Measurements from ENCODE around the gene TSC1. TPM values are rescaled to one million over a fixed set of nuclear protein-coding genes. Genes with fewer than 3 reads are reported as not detected.
A peak's percentile ranks its signal among the peaks of the same experiment; 100 is the strongest.

TSC1 gene
- polyA plus RNA-seq, 2 of the 4 experiments (the other 2 are of a cell fraction): 15.2 to 37.9 TPM

DNA sequence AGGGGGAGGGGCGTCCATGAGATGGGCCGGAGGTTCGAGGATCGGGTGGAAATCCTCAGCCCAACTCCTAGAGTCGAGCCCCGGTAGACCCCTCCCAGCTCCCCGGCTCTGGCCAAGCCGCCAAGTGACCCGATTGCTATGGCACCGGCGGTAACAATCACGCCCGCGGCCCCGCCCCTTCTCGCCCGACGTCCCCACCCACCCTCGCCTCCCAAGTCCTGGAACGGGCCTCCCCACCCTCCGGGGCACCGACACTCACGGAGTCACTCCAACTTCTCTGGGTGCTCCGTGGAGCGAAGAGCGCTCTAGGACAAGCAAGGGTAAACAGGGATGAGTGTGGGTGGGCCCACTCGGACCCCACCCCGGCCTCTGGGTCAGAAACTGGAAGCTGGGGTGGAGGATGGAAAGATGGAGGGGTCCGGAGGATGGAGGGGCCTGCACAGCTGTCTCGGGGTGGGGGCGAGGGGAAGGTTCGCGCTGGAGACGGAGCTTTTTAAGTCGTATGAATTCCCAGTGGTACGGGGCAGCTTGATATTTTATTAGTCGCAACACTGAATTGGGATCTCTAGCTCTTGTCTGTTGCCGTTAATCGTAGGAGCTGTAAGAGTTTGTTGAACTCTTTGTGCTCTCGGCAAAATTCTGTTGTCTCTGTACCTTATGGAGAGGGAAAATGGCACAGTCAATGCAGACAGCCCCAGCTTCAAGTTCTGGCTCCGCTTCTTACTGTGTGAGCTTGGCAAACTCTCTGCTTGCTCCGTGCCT is 65.5 kb downstream of the TSC1 start, which contains the start of gene SPACA9:
TSS of gene SPACA9 (plus strand) at position 204 of the 762 bp plus-strand sequence. CDS start 5,050 bp downstream, outside the sequence.
- H3K4me1 ChIP-seq: peaks cover 8% of the 10 kb centered on the region; the same call in 1 of the 3 replicates
- H3K4me3 ChIP-seq: peak within 1 kb of the TSS; percentile 97
- POLR2A ChIA-PET: no interaction called here
- H3K9me3 ChIP-seq: no peaks in the 10 kb centered on the region
- FAIRE-seq: no peak
- H3K27ac ChIP-seq: peak within 1 kb of the TSS; percentile 89 to 95
- ATAC-seq: peak; percentile 62 to 82
- peak within 1 kb of the TSS; percentile 97 for H3K4me2 ChIP-seq
- TF ChIP-seq, protein P1, sequence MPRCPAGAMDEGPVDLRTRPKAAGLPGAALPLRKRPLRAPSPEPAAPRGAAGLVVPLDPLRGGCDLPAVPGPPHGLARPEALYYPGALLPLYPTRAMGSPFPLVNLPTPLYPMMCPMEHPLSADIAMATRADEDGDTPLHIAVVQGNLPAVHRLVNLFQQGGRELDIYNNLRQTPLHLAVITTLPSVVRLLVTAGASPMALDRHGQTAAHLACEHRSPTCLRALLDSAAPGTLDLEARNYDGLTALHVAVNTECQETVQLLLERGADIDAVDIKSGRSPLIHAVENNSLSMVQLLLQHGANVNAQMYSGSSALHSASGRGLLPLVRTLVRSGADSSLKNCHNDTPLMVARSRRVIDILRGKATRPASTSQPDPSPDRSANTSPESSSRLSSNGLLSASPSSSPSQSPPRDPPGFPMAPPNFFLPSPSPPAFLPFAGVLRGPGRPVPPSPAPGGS (IDR thresholded peaks at IDR 0.05): no peak
- no peak; the same call in 1 of the 2 replicates for TF ChIP-seq POLR2A (IDR thresholded peaks at IDR 0.05; ENCODE audit: low read length)
- no peak for TF ChIP-seq FOXS1 (CRISPR knock-in tag; IDR thresholded peaks at IDR 0.05)
- no peak for TF ChIP-seq RAD21 (conservative IDR thresholded peaks at IDR 0.05 in 1 of 2, IDR thresholded peaks at IDR 0.05 in 1 of 2)
- TF ChIP-seq CBX8 (IDR thresholded peaks at IDR 0.05): no peak
- no peak for TF ChIP-seq RARB (CRISPR knock-in tag; IDR thresholded peaks at IDR 0.05)
- no peak for TF ChIP-seq SMC3 (IDR thresholded peaks at IDR 0.05)
- peak; percentile 63 to 78 for DNase-seq (ENCODE audit: low read depth in 1 of 2, low spot score in 1 of 2)
- CTCF ChIA-PET: interaction anchor here (0.6 to 2.7 kb wide), 4 partner anchors 23 to 1121 kb away, joined by 3 to 18 read pairs (median 3); no protein-coding TSS in a partner anchor
- WGBS (ENCODE audit: missing lambda C conversion rate): 40% methylated on average over 29 of the region's 42 CpGs

DNA sequence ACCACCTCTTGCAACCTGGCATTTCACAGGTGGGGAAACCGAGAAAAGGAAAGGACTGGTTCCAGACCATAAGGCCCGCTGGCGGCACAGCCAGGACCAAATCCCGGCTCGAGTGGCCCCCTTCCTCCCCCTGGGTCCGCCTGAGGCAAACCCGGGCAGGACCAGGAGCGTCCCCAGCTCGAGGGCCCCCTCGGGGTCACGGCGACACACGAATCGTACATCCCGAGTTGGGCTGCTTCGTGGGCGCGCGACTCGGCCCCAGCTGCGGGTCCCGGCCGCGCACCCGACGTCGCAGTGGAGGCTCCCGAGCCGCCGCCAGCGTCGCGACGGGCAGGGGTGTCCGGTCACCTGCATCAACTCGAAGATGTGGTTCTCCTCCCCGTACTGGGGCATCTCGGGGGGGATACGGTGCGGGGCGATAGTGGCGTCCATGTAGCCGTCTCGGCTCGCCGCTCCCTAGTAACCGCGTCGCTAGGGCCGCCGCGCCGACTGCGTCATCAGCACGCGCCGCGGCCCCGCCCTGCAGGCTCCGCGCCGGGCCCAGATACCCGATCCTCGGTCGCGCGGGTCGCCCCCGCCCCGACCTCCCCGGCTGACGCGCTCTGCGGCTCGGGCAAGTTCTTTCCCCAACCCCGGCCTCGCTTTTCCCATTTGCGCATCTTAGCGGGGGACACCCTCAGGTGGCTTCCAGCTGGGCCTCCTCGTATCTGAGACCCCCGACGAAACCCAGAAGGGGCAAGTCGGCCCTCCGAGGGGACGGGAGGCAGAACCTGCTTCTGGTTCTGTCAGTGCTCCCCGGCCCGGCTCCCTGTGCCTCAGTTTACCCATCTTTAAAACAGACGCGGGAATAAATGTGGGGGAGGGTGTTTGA is 66.4 kb downstream of the TSC1 start, which contains the start of gene AK8:
TSS of gene AK8 (minus strand) at position 461 of the 871 bp plus-strand sequence. CDS start at position 432, 29 bp downstream.
- Histone ChIP-seq H3K9me3 (no peaks in the 10 kb centered on the region), H3K4me3 (peak within 1 kb of the TSS; percentile 97), H3K27ac (peak within 1 kb of the TSS; percentile 89 to 95), H3K4me1 (peaks cover 8% of the 10 kb centered on the region; the same call in 1 of the 3 replicates), H3K4me2 (peak within 1 kb of the TSS; percentile 97)
- DNase-seq (ENCODE audit: low read depth in 1 of 2, low spot score in 1 of 2) (peak; percentile 78 to 81), FAIRE-seq (no peak), ATAC-seq (peak; percentile 77 to 89)
- CTCF ChIA-PET: interaction anchor here (1.1 kb wide), 1 partner anchor 41 kb away, joined by 3 read pairs; no protein-coding TSS in a partner anchor
- POLR2A ChIA-PET: interaction anchor here (1.2 kb wide), 1 partner anchor 26 kb away, joined by 3 read pairs; no protein-coding TSS in a partner anchor
- whole genome bisulfite sequencing (ENCODE audit: missing lambda C conversion rate): 2% methylated on average over 17 of the region's 89 CpGs
- no peak for TF ChIP-seq NFE2L2 (conservative IDR thresholded peaks at IDR 0.05; ENCODE audit: low read length)
- TF ChIP-seq POLR2AphosphoS2 (conservative IDR thresholded peaks at IDR 0.05; ENCODE audit: low read length): no peak
- TF ChIP-seq TFCP2L1 (CRISPR knock-in tag; IDR thresholded peaks at IDR 0.05): 0 out of 2 replicates have a peak, but pooled peaks have one; percentile 36
- no peak for TF ChIP-seq NPAS2 (CRISPR knock-in tag; IDR thresholded peaks at IDR 0.05; ENCODE audit: borderline replicate concordance)
- TF ChIP-seq CEBPB (IDR thresholded peaks at IDR 0.05): no peak
- TF ChIP-seq MAFK (IDR thresholded peaks at IDR 0.05; ENCODE audit: partially characterized antibody): no peak
- TF ChIP-seq, protein P2, sequence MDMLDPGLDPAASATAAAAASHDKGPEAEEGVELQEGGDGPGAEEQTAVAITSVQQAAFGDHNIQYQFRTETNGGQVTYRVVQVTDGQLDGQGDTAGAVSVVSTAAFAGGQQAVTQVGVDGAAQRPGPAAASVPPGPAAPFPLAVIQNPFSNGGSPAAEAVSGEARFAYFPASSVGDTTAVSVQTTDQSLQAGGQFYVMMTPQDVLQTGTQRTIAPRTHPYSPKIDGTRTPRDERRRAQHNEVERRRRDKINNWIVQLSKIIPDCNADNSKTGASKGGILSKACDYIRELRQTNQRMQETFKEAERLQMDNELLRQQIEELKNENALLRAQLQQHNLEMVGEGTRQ (IDR thresholded peaks at IDR 0.05): no peak
- peak; percentile 45 for TF ChIP-seq CHD2 (IDR thresholded peaks at IDR 0.05; ENCODE audit: low read length, partially characterized antibody)
- peak; percentile 31; the same call in 1 of the 2 replicates for TF ChIP-seq GATA3 (IDR thresholded peaks at IDR 0.05; ENCODE audit: borderline replicate concordance)
- TF ChIP-seq HOXA7 (CRISPR knock-in tag; IDR thresholded peaks at IDR 0.05): no peak
- TF ChIP-seq RFX5 (IDR thresholded peaks at IDR 0.05): no peak
- no peak for TF ChIP-seq ZC3H11A (IDR thresholded peaks at IDR 0.05)
- TF ChIP-seq, protein P3, sequence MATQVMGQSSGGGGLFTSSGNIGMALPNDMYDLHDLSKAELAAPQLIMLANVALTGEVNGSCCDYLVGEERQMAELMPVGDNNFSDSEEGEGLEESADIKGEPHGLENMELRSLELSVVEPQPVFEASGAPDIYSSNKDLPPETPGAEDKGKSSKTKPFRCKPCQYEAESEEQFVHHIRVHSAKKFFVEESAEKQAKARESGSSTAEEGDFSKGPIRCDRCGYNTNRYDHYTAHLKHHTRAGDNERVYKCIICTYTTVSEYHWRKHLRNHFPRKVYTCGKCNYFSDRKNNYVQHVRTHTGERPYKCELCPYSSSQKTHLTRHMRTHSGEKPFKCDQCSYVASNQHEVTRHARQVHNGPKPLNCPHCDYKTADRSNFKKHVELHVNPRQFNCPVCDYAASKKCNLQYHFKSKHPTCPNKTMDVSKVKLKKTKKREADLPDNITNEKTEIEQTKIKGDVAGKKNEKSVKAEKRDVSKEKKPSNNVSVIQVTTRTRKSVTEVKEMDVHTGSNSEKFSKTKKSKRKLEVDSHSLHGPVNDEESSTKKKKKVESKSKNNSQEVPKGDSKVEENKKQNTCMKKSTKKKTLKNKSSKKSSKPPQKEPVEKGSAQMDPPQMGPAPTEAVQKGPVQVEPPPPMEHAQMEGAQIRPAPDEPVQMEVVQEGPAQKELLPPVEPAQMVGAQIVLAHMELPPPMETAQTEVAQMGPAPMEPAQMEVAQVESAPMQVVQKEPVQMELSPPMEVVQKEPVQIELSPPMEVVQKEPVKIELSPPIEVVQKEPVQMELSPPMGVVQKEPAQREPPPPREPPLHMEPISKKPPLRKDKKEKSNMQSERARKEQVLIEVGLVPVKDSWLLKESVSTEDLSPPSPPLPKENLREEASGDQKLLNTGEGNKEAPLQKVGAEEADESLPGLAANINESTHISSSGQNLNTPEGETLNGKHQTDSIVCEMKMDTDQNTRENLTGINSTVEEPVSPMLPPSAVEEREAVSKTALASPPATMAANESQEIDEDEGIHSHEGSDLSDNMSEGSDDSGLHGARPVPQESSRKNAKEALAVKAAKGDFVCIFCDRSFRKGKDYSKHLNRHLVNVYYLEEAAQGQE (IDR thresholded peaks at IDR 0.05): peak; percentile 35; the same call in 1 of the 2 replicates
- TF ChIP-seq EHF (CRISPR knock-in tag; IDR thresholded peaks at IDR 0.05): no peak
- TF ChIP-seq HOXB13 (CRISPR knock-in tag; IDR thresholded peaks at IDR 0.05; ENCODE audit: low read depth): no peak
- no peak for TF ChIP-seq CHD4 (IDR thresholded peaks at IDR 0.05; ENCODE audit: borderline replicate concordance)
- TF ChIP-seq, protein P4, sequence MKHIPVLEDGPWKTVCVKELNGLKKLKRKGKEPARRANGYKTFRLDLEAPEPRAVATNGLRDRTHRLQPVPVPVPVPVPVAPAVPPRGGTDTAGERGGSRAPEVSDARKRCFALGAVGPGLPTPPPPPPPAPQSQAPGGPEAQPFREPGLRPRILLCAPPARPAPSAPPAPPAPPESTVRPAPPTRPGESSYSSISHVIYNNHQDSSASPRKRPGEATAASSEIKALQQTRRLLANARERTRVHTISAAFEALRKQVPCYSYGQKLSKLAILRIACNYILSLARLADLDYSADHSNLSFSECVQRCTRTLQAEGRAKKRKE (CRISPR knock-in tag; IDR thresholded peaks at IDR 0.05; ENCODE audit: low read depth): no peak
- TF ChIP-seq, protein P5, sequence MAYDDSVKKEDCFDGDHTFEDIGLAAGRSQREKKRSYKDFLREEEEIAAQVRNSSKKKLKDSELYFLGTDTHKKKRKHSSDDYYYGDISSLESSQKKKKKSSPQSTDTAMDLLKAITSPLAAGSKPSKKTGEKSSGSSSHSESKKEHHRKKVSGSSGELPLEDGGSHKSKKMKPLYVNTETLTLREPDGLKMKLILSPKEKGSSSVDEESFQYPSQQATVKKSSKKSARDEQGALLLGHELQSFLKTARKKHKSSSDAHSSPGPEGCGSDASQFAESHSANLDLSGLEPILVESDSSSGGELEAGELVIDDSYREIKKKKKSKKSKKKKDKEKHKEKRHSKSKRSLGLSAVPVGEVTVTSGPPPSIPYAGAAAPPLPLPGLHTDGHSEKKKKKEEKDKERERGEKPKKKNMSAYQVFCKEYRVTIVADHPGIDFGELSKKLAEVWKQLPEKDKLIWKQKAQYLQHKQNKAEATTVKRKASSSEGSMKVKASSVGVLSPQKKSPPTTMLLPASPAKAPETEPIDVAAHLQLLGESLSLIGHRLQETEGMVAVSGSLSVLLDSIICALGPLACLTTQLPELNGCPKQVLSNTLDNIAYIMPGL (CRISPR knock-in tag; IDR thresholded peaks at IDR 0.05; ENCODE audit: borderline replicate concordance): peak; percentile 38; the same call in 1 of the 2 replicates
- TF ChIP-seq MAZ (IDR thresholded peaks at IDR 0.05; ENCODE audit: borderline replicate concordance, low read depth, low read length): peak; percentile 78; the same call in 1 of the 2 replicates
